Activated T-cell treated with anti-CD3 and anti-CD28 coated beads for 1 hour (primary cell): ENCODE measurements around the gene LAMA2.

Source experiments
- DNase-seq: peaks from one replicate; pipeline ENCODE4 v3.0.0-alpha.2; 2020; ENCODE audit warnings: low read depth

Gene LAMA2

DNA sequence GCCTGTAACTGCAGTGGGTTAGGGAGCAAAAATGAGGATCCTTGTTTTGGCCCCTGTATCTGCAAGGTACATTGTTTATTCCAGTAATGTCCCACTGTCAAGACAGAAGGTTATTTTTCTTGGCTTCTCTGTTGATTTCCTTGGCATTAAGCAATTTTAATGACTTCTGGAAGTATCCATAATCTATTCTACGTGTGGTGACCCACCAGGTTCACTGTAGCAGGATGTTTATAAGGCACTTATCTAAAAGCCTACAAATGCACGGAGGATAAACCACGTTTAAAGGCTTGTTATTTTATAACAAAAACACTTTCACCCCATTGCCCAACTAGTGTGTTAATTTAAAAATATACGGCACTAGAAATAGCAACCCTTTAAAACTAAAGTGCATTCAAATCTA lies 294.9 kb downstream of the LAMA2 start:
- no peak for DNase-seq

- DNase-seq: no peak
Observed at GRCh38 chr6:129179283-129179682, 296.3 kb downstream of the LAMA2 start.

DNA sequence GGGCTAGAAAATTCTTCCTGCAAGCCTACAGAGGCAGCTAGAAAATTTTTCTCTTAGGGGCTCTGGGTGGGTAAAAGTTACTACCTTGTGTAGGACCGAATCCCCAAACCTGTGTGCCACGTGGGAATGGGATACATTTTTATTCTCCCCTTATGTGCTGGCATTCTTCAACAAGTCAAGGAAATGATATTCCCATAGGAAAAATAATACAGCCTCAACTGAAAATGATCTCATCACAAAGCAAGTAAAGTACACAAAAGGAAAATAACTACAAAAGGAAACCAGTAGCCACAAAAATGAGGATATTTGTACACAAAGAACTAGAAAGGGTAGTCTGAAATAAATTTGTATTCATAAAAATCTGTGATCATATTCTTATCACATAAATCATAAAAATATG lies 298.1 kb downstream of the LAMA2 start:
- DNase-seq: no peak

- no peak for DNase-seq
Observed at GRCh38 chr6:129183187-129183591, 300.3 kb downstream of the LAMA2 start.

GRCh38 chr6:129183681-129184301 lies 300.9 kb downstream of the LAMA2 start:
- no peak for DNase-seq

DNA sequence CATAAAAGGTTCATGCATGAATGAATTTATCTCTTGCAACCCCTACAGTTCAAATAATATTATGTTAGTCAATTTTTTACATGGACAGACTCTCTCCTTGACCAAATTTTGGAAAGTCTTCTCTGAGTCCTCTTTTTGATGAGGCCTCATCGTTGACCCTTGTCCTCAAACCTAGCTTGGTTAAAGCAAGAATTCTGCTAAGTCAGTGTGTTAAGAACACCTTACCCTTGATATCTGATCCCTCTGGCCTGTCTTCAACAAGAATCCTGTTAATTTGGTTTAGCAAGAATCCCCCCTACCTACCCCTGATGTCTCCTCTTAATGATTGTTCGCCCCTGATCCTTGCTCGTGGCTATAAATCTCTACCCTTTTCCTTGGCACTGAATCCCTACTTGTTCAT lies 301.4 kb downstream of the LAMA2 start:
- no peak for DNase-seq

- DNase-seq: no peak
Observed at GRCh38 chr6:129184808-129185366, 301.9 kb downstream of the LAMA2 start.

GRCh38 chr6:129186988-129187387 lies 304.1 kb downstream of the LAMA2 start:
- no peak for DNase-seq

- DNase-seq: no peak
Observed at GRCh38 chr6:129188306-129188705, 305.4 kb downstream of the LAMA2 start.

DNA sequence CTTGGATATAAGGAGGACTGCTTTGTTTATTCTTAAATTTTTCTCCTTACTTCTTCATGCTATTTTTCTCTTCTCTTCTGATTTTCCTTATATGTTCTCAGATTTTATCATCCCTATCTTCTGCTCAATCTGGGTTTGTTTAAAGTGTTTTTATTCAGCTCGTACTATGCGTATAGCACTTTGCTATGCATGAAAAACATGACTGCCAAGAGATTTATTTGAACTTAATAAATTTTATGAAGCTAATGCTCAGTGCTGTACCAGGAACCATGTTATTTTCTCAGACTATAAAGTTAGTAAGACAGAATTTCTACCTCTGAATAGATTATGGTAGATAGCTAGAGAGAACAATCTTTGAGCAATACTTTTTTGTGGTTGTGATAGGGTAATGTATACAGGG lies 305.9 kb downstream of the LAMA2 start:
- no peak for DNase-seq

- no peak for DNase-seq
Observed at GRCh38 chr6:129189266-129189665, 306.3 kb downstream of the LAMA2 start.

- DNase-seq: no peak
Observed at GRCh38 chr6:129191235-129191634, 308.3 kb downstream of the LAMA2 start.

DNA sequence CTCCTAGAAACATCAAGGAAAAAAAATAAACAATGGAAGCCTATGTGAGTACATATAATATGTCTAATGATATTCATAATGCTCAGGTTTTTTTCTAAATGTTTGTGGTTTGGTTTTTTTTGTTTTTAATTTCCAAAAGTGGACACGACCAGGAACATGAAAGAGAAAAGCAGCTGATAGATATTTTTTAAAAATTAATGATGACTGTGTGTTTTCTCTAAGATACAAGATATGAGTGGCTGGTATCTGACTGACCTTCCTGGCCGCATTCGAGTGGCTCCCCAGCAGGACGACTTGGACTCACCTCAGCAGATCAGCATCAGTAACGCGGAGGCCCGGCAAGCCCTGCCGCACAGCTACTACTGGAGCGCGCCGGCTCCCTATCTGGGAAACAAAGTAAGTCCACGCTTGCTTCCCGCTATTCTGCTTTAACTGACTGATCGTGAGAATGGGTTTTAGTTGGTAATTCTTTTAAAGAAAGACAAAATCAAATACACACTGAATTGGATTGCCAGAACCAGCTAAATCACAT lies 309.6 kb downstream of the LAMA2 start:
- DNase-seq: no peak

- DNase-seq: no peak
Observed at GRCh38 chr6:129194306-129194941, 311.5 kb downstream of the LAMA2 start.

- no peak for DNase-seq
Observed at GRCh38 chr6:129195161-129195560, 312.2 kb downstream of the LAMA2 start.

GRCh38 chr6:129195643-129196042 lies 312.7 kb downstream of the LAMA2 start:
- no peak for DNase-seq

- no peak for DNase-seq
Observed at GRCh38 chr6:129197154-129197553, 314.2 kb downstream of the LAMA2 start.

DNA sequence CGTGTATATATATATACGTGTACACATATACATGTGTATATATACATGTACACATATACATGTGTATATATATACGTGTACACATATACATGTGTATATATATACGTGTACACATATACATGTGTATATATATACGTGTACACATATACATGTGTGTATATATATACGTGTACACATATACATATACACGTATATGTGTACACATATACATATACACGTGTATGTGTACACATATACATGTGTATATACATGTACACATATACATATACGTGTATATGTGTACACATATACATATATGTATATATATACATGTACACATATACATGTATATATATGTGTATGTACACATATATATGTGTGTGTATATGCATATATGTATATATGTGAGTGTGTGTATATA lies 317.2 kb downstream of the LAMA2 start:
- no peak for DNase-seq

- no peak for DNase-seq
Observed at GRCh38 chr6:129203190-129203900, 320.4 kb downstream of the LAMA2 start.

- DNase-seq: no peak
Observed at GRCh38 chr6:129206821-129207220, 323.9 kb downstream of the LAMA2 start.

GRCh38 chr6:129207832-129208231 lies 324.9 kb downstream of the LAMA2 start:
- DNase-seq: no peak

- no peak for DNase-seq
Observed at GRCh38 chr6:129208415-129209034, 325.6 kb downstream of the LAMA2 start.
